HepG2 (cell line): ENCODE results near the gene VWCE. TPM values are rescaled to one million over a fixed set of nuclear protein-coding genes. Genes with fewer than 3 reads are reported as not detected.

ENCODE experiments used
- ATM ChIP-seq: fragments of 450-650 bp; IDR thresholded peaks from 2 replicates; pipeline ENCODE4 v1.7.1; 2017; ENCODE audit warnings: mild to moderate bottlenecking, borderline replicate concordance
- ELK4 ChIP-seq: sonication (generic); formaldehyde crosslinking; IDR thresholded peaks from 2 replicates; pipeline ENCODE4 v1.9.0; 2021; ENCODE audit warnings: missing genetic modification reagents, borderline replicate concordance
- FOXA1 ChIP-seq, 2 experiments: fragments of 450-650 bp in 1 of 2; sonication (generic) in 1 of 2; formaldehyde crosslinking in 1 of 2; IDR thresholded peaks; 2 replicates each; pipeline versions ENCODE4 v1.4.0 to v1.6.1; 2016 to 2020; ENCODE audit warnings: missing genetic modification reagents in 1 of 2
- GATAD1 ChIP-seq: IDR thresholded peaks from 2 replicates; pipeline ENCODE4 v1.6.1; 2016; ENCODE audit warnings: missing genetic modification reagents, missing compliant biosample characterization
- GZF1 ChIP-seq: sonication (generic); formaldehyde crosslinking; IDR thresholded peaks from 2 replicates; pipeline ENCODE4 v1.5.1; 2020; ENCODE audit warnings: mild to moderate bottlenecking, missing genetic modification reagents
- HOMEZ ChIP-seq: IDR thresholded peaks from 2 replicates; pipeline ENCODE4 v1.6.1; 2016; ENCODE audit warnings: low read depth
- KLF11 ChIP-seq: IDR thresholded peaks from 2 replicates; pipeline ENCODE4 v1.6.1; 2016; ENCODE audit warnings: missing compliant biosample characterization
- KLF9 ChIP-seq: IDR thresholded peaks from 2 replicates; pipeline ENCODE4 v1.6.1; 2016; ENCODE audit warnings: low read depth
- MED1 ChIP-seq: sonication (generic); formaldehyde crosslinking; IDR thresholded peaks from 2 replicates; pipeline ENCODE4 v1.4.0; 2020; ENCODE audit warnings: missing genetic modification reagents
- MXI1 ChIP-seq: IDR thresholded peaks from 3 replicates; pipeline ENCODE4 v1.6.1; 2012; ENCODE audit warnings: low read depth, low read length, inconsistent platforms, borderline replicate concordance
- NKX3-1 ChIP-seq: sonication (generic); formaldehyde crosslinking; IDR thresholded peaks from 2 replicates; pipeline ENCODE4 v1.5.0; 2020; ENCODE audit warnings: missing genetic modification reagents
- NR1H2 ChIP-seq: sonication (generic); formaldehyde crosslinking; IDR thresholded peaks from 2 replicates; pipeline ENCODE4 v1.8.1; 2022; ENCODE audit warnings: low read depth, missing genetic modification reagents, borderline replicate concordance
- PBX3 ChIP-seq: sonication (generic); formaldehyde crosslinking; IDR thresholded peaks from 2 replicates; pipeline ENCODE4 v1.8.1; 2023; ENCODE audit warnings: missing genetic modification reagents, inconsistent platforms, borderline replicate concordance
- ZNF263 ChIP-seq: sonication (generic); formaldehyde crosslinking; IDR thresholded peaks from 2 replicates; pipeline ENCODE4 v1.4.0; 2020; ENCODE audit warnings: missing genetic modification reagents
- ZNF335 ChIP-seq: sonication (generic); formaldehyde crosslinking; IDR thresholded peaks from 2 replicates; pipeline ENCODE4 v1.4.0; 2020; ENCODE audit warnings: missing genetic modification reagents
- ZNF468 ChIP-seq: sonication (generic); formaldehyde crosslinking; IDR thresholded peaks from 2 replicates; pipeline ENCODE4 v1.8.0; 2022; ENCODE audit warnings: mild to moderate bottlenecking, moderate library complexity, missing genetic modification reagents
- ZNF550 ChIP-seq: sonication (generic); formaldehyde crosslinking; IDR thresholded peaks from 2 replicates; pipeline ENCODE4 v1.4.0; 2020; ENCODE audit warnings: mild to moderate bottlenecking, missing genetic modification reagents, borderline replicate concordance
- ZNF646 ChIP-seq: sonication (generic); formaldehyde crosslinking; IDR thresholded peaks from 2 replicates; pipeline ENCODE4 v1.9.0; 2021; ENCODE audit warnings: mild to moderate bottlenecking, missing genetic modification reagents
- polyA plus RNA-seq, 8 experiments: library from polyadenylated mRNA; depleted of rRNA in 3 of 8; stranded (reverse) in 7 of 8; unstranded in 1 of 8; fragments of >200 nt; fragmentation: Illumina TruSeq in 4 of 8; extraction: Trizol in 4 of 8; gene quantifications; 2 replicates each; pipeline versions ENCODE4 v1.2.1 to v1.2.3, GENCODE V29; 2011 to 2016; ENCODE audit warnings: low read depth in 4 of 8, missing spikeins in 1 of 8, mixed read lengths in 1 of 8; ENCODE audit not compliant: insufficient read depth in 1 of 8
- total RNA-seq, 5 experiments: library from RNA; depleted of rRNA; stranded (reverse); fragments of >200 nt; fragmentation: Illumina TruSeq; extraction: Trizol; gene quantifications; 2 replicates each; pipeline ENCODE4 v1.2.3, GENCODE V29; 2016; ENCODE audit warnings: low read depth in 1 of 5

VWCE gene
- total and polyA plus RNA-seq, 2 of the 13 experiments (the other 11 are each of a cell fraction or from before 2014, with no cell fraction given) = 27.6 to 58.3 TPM

- no peak for TF ChIP-seq PBX3 (CRISPR knock-in tag)
- no peak for TF ChIP-seq KLF11
- TF ChIP-seq MED1 (CRISPR knock-in tag) = peak; percentile 44; the same call in 1 of the 2 replicates
- TF ChIP-seq NR1H2 (CRISPR knock-in tag) = no peak
- TF ChIP-seq KLF9 = no peak
- TF ChIP-seq ZNF468 (CRISPR knock-in tag) = no peak
- no peak for TF ChIP-seq ELK4 (CRISPR knock-in tag)
- TF ChIP-seq NKX3-1 (CRISPR knock-in tag) = no peak
- TF ChIP-seq ATM = no peak
- no peak for TF ChIP-seq GZF1 (CRISPR knock-in tag)
- TF ChIP-seq ZNF550 = no peak
- TF ChIP-seq GATAD1 (CRISPR knock-in tag) = peak; percentile 43; the same call in 1 of the 2 replicates
- no peak for TF ChIP-seq FOXA1 (IDR thresholded peaks at IDR 0.05)
- TF ChIP-seq FOXA1 (CRISPR knock-in tag; IDR thresholded peaks at IDR 0.05) = no peak
- TF ChIP-seq ZNF646 (CRISPR knock-in tag) = no peak
- TF ChIP-seq HOMEZ (CRISPR knock-in tag) = no peak
- 0 out of 2 replicates have a peak, but pooled peaks have one; percentile 28 for TF ChIP-seq ZNF263 (CRISPR knock-in tag)
- TF ChIP-seq MXI1 = peak; percentile 56; the same call in 1 of the 3 replicates
- TF ChIP-seq ZNF335 (CRISPR knock-in tag) = no peak
Observed at GRCh38 chr11:61336171-61336935, 41.2 kb upstream of the VWCE start (continued).
